Measurements from ENCODE around the gene LRSAM1. TPM values are rescaled to one million over a fixed set of nuclear protein-coding genes. Genes with fewer than 3 reads are reported as not detected.

LRSAM1 gene
- total and polyA plus RNA-seq, 9 of the 15 experiments (the other 6 are each of a cell fraction or from before 2014, with no cell fraction given) = 0.07 to 16.2 (median 4.7) TPM

GRCh38 chr9:127404631-127405030 is 46.7 kb upstream of the LRSAM1 start:
- no peaks in the 10 kb centered on the region for H3K27me3 ChIP-seq (ENCODE audit: control insufficient read depth in 2 of 2, insufficient read depth in 2 of 2, low read length in 2 of 2)
- in situ Hi-C loops (cut with MboI) (no loop called here), intact Hi-C loops (cut with micrococcal nuclease) (no loop called here)
- H3K9me1 ChIP-seq (ENCODE audit: control insufficient read depth, insufficient read depth, low read length) = peaks cover 6% of the 10 kb centered on the region
- POLR2A ChIA-PET = no interaction called here
- no peaks in the 10 kb centered on the region for H3K36me3 ChIP-seq (ENCODE audit: control insufficient read depth, insufficient read depth, low read length)
- H4K20me1 ChIP-seq (replicated peaks; ENCODE audit: control insufficient read depth, insufficient read depth, low read length) = no peaks in the 10 kb centered on the region; the same call in 1 of the 2 replicates
- no peak overlapping the region for H3K27ac ChIP-seq (ENCODE audit: extremely low read depth, low read depth, low read length)
- FAIRE-seq = no peak
- WGBS (ENCODE audit: insufficient coverage, low coverage, missing lambda C conversion rate) = 84% methylated on average over 21 of the region's 23 CpGs
- H3K4me2 ChIP-seq (ENCODE audit: insufficient read depth, low read length) = no peak overlapping the region
- no peak overlapping the region; a peak in 1 of 4 replicates for H3K9ac ChIP-seq (ENCODE audit: insufficient read depth in 1 of 2, low read depth in 2 of 2, low read length in 2 of 2)
- TF ChIP-seq, protein P1, sequence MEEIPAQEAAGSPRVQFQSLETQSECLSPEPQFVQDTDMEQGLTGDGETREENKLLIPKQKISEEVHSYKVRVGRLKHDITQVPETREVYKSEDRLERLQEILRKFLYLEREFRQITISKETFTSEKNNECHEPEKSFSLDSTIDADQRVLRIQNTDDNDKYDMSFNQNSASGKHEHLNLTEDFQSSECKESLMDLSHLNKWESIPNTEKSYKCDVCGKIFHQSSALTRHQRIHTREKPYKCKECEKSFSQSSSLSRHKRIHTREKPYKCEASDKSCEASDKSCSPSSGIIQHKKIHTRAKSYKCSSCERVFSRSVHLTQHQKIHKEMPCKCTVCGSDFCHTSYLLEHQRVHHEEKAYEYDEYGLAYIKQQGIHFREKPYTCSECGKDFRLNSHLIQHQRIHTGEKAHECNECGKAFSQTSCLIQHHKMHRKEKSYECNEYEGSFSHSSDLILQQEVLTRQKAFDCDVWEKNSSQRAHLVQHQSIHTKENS (CRISPR knock-in tag; IDR thresholded peaks at IDR 0.05) = no peak
- no peak for TF ChIP-seq CHD4 (IDR thresholded peaks at IDR 0.05; ENCODE audit: insufficient read depth, insufficient replicate concordance, low read depth, low read length, poor library complexity, severe bottlenecking)
- no peak for TF ChIP-seq ZFX (CRISPR knock-in tag; IDR thresholded peaks at IDR 0.05)
- no peak for TF ChIP-seq ZBTB17 (CRISPR knock-in tag; IDR thresholded peaks at IDR 0.05)
- no peak for TF ChIP-seq ZNF77 (CRISPR knock-in tag; IDR thresholded peaks at IDR 0.05)
- TF ChIP-seq CCNT2 (IDR thresholded peaks at IDR 0.05; ENCODE audit: borderline replicate concordance, extremely low read depth, insufficient read length, low read depth, low read length) = no peak
- no peak for TF ChIP-seq BDP1 (IDR thresholded peaks at IDR 0.05; ENCODE audit: insufficient read depth, insufficient read length)
- no peak for TF ChIP-seq HMGN3 (IDR thresholded peaks at IDR 0.05; ENCODE audit: borderline replicate concordance, extremely low read depth, insufficient read length, low read depth, low read length)
- TF ChIP-seq ESRRB (CRISPR knock-in tag; IDR thresholded peaks at IDR 0.05; ENCODE audit: borderline replicate concordance) = no peak
- TF ChIP-seq HCFC1 (IDR thresholded peaks at IDR 0.05; ENCODE audit: low read depth, low read length) = no peak
- no peak for TF ChIP-seq ZNF398 (CRISPR knock-in tag; IDR thresholded peaks at IDR 0.05)
- TF ChIP-seq RBM34 (IDR thresholded peaks at IDR 0.05; ENCODE audit: borderline replicate concordance, insufficient read depth, low read length) = no peak
- CTCF ChIA-PET (ENCODE audit: low intra/inter-chr PET ratio) = no interaction called here
- no peaks in the 10 kb centered on the region for H3K79me2 ChIP-seq (ENCODE audit: control insufficient read depth, insufficient read depth, low read length)
- ATAC-seq = no peak
- no peak for DNase-seq (ENCODE audit: extremely low read depth in 1 of 4, low spot score in 3 of 4)
- BruUV-seq (replicated peaks) = no TSS peak
- H3K9me3 ChIP-seq (replicated peaks; ENCODE audit: control insufficient read depth, insufficient read depth, low read depth, low read length) = no peaks in the 10 kb centered on the region
- peaks cover 2 to 40% of the 10 kb centered on the region in 2 experiments; a peak in 4 of 5 replicates for H3K4me1 ChIP-seq (replicated peaks in 1 of 2; ENCODE audit: control insufficient read depth in 2 of 2, insufficient read depth in 2 of 2, low read length in 2 of 2)
- no peak overlapping the region for H2AFZ ChIP-seq (ENCODE audit: low read depth, low read length)
- no peak overlapping the region for H3K4me3 ChIP-seq

Measured in K562 (cell line).